Tongue (tissue), 2 donors: ENCODE measurements around the gene ANXA3. TPM values are rescaled to one million over a fixed set of nuclear protein-coding genes. Genes with fewer than 3 reads are reported as not detected.

ENCODE experiments used
- DNase-seq: peaks from one replicate; pipeline ENCODE4 v3.0.0-alpha.2; 2015
- total RNA-seq: library from RNA; depleted of rRNA; stranded (reverse); fragments of >200 nt; gene quantifications from one replicate; pipeline ENCODE4 v1.2.3, GENCODE V29; 2014

Gene ANXA3
- total RNA-seq, 1 donor from 2014 or later: 26.3 TPM

DNA sequence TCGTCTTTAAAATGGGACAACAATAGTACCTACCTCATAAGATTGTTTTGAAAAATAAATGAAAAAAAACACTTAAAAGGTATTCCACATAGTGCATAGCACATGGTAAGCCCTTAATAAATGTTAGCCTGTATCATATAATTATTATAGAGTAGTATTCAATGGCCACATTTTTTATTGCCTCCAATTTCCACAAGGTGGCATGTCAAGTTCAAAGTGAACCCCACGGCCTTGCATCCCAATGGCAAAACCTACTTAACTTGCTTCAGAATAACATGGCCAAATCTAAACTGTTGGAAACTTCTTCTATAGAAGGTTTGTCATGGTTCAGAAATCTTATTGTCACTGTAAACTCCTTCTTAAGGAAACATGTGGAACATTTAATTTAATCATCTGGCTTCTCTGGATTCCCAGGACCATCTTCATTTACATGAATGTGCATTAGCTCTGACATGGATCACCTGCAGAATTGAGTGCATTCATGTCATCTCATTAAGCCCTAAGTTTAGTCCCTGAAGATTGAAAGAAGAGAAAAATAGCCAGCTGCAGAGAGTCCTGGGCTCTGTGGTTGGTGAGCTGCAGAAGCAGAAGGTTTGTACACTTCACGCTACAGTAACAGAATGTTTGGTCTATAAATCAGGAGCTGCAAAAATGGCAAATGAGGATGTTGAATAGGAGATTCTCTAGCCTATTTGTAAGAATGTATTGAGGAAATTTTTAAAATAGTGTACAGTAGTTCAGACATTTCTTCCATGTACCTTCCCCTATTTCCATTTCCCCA, 61.0 kb downstream of the ANXA3 start:
- peak; percentile 63 for DNase-seq

DNA sequence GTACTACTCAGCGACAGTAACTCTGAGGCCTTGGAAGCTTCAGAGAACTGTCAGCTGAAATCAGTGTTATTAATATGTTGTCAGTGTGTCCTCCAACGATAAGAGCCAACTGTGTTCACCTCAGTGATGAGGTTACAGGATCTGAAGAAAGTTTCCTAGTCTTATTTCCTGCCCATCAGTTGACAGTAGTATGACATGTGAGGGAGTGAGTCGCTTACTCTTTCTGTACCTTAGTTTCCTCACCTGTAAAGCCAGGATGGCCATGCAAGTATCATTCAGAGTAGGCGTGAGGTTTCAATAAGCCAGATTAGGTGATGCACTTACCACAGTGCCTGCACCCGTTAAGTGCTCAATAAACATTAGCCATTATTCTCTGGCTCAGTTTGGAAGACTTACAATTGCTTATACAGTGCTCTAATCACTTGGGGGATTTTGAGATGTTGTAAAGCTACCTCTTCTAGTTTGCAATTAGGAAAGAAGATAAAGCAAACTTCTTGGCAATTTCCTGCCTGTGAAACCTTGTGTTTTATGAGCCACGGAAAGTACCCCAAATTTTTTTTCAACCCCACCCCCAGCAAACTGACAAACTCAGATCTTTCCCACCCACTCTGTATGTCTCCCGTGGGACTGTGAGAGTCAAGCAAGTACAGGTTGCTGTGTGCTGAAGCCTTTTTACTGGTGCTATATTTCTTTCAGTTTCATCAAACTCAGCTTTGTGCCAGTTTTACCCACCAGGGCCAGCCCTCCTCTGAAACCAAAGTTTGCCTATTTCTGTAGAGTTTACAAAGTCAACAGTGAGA, 62.2 kb downstream of the ANXA3 start:
- no peak for DNase-seq

DNA sequence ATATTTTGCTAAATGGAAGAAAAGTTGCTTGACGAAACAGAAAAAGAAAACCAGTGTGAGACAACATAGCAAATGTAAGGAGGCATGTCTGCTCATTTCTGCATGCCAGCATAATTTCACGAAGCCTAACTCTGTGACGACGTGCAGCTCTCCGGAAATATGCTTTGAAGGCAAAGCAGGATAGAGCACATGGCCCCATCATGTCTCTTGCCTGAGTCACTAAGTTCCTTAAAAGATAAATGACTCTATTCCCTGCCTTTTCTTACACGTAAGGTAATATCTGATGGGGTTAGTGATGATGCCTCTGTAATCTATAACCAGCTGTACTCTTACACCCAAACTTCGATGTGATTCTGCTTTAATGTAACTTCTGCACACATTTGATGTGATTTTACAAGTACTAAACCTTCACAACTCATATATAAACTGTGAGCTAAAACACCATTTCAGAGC, 64.5 kb downstream of the ANXA3 start:
- no peak for DNase-seq

DNA sequence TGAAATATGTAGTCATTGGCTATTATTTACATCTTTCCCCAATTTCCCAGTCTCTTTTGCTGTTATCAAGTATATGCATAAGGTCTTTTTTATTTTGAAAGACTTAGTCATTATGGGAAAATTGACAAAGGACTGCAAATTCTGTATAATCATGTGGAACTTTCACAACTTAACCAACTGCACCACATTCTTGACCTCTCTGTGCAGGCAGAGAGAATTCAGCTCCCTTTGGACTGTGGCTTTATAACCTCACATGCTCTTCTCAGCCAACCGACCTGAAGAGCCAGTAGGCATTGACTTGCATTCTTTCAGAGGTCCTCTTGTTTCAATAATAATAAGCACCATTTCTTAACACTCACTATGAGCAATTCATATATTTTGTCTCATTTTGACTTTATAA, 66.9 kb downstream of the ANXA3 start:
- DNase-seq: no peak

DNA sequence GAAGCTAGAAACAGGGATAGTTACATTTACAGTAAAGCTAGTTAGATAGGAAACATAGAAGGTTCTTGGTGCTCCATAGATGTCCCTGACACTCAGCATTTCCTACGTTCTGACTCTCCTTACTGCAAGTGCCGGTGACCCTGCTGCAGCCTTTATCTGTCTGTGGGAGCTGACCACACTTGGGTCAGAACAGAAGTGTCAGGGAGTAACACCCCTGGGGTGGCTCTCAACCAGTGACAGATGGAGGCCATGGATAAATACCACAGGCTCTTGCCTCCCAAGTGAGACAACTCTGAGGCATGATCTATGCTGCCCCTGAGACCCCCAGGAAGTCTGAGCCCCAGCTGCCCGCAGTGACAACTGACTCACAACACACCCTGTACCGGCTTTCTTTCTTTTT, 69.8 kb downstream of the ANXA3 start:
- DNase-seq: no peak

DNA sequence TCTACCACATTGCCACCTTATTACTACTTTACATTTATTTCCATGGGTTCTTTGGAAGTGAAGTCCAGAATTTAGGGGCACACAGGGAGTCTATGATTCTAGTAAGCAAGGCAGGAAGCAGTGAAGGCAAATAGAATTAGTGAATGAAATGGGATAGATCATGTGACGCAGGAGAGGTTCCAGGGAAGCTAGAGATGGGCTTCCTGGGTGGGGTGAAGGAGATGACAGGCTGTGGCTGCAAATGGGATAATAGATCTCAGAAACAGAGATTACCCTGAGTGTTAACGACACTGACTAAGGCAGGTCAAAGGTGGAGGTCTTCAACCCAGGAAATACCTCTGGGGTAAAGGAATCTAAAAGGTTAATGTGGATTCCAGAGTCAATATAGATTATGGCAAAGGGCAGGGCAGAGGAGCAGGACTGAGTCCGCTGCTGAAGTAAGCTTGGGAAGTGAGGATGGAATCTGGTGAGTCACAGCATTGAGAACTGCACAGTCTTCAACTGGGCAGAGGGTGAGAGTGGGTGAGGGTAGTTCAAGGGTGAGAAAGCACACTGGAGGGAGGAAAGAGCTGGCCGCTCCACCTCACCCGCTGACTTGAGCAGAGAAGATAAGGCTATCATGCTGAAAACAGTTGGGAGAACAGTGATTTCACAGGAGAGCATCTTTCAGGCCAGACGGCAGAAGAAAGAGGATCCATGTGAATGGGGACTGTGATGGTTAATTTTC, 70.8 kb downstream of the ANXA3 start:
- no peak for DNase-seq

DNA sequence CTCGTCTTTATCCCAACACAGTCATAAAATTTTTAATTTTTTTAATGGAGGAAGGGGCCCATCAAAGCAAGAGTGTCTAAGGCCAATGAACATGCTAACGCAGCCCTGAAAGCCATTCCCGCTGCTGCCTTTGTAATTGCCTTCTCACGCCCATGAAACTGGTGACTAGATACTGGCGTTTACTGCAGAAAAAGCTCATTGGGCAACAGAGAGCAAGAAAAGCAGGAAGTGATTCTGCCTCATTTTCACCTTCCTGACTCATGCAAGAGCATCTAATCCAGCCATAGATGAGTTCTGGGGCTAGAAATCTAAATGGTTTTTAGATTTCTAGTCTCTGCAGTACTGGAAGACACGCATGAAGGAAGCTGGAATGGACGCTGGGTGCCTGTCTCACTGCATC, 72.5 kb downstream of the ANXA3 start:
- DNase-seq: no peak

DNA sequence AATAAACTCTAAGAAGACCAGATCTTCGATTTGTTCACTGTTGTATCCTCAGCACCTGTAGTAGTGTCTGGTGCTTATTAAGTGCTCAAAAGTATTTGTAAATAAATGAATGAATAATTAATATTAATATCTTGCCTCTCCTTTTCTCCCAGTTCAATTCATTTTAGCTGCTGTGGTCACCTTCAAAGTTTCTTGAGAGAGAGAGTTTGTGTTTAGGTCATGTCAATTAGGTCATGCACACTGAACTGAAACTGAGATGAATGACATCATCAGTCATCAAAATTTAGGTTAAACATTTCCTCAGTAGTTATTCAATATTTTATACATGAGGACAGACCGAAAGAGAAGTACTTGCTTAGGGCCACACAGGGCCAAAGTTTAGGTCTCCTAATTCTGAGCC, 73.5 kb downstream of the ANXA3 start:
- DNase-seq: no peak

DNA sequence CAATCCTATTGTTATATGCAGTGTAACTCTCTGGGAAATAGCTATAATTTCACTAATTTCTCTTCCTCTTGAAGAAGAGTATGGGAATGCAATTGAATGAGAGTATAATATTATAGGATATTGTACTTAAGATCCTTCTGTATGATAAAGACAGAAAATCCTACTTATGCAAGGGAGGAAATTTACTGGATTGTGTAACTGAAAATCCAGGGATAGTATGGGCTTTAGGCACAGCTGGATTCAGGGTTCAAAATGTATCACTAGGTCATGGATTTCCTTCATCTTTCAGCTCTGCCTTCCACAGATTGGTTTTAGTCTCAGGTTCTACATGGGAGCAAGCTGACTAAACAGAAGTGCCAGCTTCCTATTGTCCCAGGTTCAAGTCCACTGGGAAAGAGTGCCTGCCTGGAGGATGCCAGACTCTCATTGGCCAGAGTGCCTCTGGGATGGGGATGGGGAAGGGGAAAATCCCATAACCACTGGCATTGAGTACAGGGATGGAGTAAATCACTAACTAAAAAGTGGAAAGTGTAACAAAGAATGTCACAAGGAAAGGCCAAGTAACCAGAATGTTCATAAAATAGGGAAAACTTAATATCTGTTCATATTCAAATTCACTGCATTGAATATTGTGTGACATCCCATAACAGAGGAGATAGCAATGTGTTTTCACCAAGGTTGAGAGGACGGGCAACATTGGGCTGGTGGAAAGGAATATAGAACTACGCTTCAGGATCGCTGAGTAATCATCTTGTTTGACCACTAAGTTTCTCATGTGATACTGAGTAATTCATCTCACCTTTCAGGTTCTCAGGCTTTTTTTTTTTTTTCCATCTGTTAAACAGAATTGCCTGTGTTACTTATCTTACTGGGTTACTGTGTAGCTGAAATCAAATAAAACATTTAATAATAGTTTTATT, 75.7 kb downstream of the ANXA3 start:
- no peak for DNase-seq

DNA sequence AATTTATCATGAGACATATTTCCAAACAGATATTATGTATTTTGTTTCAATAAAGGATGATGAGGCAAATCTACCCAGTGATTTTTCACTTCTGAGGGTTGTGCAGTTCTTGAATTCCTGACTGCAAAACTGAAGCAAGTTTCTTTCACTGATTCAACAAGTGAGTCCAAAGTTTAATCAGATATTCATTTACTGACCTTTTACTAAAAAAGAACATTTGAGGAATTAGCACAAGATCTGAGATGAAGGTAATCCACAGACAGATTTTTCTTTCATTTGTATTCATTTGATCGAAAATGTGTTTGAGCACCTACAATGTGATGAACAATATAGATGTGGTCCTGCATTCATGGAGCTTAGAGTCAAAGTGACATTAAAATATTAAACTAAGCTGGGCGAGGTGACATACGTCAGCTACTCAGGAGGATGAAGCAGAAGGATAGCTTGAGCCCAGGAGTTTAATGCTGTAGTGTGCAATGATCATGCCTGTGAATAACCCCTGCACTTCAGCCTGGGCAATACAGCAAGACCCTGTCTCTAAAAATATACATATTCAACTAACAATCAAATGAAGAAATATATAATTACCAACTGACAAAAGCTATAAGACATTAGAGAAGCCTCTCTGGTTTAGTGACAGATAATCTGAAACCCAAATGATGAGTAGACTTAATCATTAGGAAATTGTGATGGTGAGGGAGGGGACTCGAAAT, 76.6 kb downstream of the ANXA3 start:
- DNase-seq: no peak

DNA sequence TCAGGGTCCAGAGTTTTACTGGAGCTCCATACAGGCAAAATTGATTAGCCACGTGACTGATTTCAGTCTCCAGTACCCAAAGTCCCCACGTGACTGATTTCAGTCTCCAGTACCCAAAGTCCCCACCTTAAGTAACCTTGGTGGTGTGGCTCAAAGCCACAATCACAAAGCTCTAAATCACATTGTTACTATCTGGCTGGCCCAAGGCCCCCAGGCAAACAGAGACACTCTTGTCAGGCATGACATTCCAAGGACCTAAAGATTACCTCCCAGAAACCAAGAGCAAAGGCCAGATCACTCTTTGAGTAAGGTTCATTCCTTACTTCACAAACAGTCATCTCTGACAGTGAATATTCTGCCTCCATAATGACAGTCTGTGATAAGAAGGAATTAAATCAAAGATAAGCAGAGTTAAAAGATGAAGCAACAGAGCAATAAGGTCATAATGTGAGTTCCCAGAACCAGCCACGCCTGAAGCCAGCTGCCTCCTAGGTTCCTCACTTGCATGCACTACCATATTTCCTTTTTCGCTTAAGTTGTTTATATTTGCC, 78.5 kb downstream of the ANXA3 start:
- DNase-seq: no peak

DNA sequence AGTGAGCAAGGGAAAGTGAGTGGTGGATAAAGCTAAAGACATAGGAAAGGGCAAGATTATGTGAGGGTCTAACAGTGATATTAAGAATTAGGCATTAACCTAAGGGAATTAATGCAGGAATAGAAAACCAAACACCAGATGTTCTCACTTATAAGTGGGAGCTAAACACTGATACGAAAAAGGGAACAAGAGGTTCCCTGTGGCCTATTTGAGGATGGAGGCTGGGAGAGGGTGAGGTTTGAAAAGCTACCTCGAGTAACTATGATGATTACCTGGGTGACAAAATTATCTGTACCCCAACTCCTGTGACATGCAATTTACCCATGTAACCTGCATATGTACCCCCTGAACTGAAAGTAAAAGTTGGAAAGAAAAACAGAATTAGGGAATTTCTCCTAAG, 79.0 kb downstream of the ANXA3 start:
- DNase-seq: no peak

DNA sequence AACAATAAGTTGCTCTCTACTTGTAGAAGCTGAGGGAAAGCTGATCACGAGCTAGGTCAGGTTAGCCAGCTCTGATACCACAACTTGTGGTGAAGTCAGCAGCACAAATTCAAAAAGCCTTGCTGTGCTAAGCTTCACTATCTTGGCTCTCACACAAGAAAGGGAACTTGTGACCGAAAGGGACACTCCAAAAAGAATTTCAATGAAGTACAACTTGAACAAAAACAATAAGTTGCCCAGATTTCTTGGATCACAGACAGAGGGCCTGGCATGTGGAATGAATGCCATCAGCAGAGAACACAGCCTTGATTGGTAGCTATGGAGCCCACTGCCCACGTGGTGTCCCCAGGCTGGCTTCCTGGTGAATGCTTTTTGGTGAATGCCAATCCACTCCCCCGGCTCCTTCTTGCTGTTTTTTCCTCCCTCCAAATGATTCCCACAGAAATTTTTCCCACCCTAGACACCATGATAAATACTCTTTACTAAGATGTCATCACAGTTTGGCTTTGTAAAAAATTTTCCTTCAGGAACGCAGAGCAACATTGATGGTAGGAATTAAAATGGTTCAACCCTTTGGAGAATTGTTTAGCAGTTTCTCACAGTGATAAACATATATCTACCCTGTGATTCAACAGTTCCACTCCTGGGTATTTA, 82.6 kb downstream of the ANXA3 start:
- DNase-seq: no peak

DNA sequence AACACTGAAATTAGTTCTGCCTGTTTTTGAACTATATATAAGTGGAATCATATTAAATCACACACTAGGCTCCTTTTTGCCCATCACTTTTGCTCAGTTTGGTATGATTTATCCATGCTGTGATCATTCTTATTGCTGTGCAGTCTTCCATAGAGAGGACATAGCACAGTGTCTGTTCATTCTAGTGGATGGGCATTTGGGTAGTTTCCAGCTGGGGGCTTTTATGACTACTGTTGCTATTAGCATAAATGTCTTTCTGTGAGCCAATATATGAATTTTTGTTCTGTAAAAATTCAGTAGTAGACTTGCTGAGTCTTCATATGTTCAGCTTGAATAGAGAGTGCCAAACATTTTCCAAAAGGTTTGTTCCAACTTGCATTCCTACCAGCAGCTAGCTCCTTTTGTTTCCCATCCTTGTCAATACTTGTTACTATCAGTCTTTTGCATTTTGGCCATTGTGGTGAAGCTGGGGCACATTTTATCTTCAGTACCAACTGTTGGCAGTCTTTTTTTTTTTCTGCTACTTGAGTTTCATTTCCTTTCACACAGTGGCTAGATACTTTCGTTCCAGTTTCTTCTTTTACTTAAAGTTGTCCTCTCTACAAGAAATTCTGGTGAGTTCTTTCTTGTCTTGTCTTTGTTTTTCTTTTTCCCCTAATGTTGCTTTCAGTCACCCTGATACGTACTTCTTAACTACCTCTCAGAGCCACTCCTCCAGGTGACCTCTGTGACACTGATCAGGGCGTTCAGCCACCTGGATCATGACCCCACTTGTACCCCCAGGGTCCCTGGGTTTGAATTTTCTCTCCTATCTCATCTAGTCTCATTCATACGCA, 87.0 kb downstream of the ANXA3 start:
- no peak for DNase-seq

DNA sequence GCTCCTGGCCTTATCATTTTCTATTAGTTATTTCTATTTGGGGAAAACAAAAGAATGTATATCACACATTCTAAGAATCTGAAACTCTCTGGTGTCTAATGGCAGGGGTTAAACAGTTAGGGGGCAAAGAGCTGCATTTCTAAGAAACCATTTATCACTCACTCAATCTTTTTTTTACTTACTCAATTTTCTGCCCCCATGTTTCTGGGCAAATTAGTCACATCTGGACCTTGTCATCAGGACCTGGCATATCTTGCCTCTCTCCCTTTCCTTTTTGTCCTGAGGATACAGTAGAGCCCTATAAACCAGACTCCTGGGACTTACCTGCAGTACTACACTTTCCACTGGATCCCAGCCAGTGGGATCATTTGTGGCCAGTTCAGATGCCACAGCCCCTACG, 89.1 kb downstream of the ANXA3 start:
- DNase-seq: no peak

DNA sequence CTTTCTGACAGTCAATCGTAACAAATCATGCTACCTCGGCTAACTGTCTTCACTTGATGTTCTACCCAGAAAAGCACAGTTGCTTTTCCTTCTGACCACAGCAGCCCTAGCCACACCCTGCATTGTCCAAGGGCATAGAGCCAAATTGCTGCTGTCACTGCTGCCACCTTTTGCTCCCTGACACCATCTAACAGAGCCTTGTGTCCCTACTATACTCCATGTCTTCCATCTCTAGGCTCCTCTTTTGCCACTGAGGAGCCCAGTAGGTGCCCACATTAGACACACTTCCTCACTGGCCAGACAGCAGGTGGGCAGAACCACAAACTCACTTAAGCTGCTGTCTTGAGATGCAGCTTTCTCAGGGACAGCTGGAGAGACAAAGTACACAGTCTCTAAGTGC, 91.4 kb downstream of the ANXA3 start:
- DNase-seq: no peak

DNA sequence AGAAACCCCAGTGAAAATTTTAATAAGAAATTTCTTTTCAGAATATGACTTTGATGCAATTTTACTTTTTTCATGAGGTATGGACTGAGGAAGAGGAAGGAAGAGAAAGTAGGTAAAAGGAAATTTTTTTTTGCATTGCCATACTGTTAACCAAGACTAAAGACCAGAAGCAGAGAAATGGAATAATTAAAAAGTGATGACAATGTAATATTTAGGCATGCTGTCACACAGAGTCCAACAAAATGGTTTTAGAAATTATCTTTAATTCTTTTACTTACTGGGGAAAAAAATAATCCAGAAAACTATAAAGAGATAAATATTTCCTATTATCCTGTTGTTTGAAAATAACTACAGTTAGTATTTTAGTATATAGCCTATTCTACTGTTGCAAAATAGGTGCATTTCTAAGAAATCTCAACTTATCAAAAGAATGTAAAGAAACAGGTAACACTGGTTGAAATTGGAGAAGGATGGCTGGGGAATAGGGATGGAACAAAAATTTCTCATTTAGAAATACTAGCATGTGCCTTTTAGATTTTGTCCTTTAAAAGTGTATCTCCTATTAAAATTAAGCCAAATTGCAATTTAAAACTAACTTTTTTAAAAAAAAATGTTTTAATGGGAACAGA, 92.6 kb downstream of the ANXA3 start:
- no peak for DNase-seq

DNA sequence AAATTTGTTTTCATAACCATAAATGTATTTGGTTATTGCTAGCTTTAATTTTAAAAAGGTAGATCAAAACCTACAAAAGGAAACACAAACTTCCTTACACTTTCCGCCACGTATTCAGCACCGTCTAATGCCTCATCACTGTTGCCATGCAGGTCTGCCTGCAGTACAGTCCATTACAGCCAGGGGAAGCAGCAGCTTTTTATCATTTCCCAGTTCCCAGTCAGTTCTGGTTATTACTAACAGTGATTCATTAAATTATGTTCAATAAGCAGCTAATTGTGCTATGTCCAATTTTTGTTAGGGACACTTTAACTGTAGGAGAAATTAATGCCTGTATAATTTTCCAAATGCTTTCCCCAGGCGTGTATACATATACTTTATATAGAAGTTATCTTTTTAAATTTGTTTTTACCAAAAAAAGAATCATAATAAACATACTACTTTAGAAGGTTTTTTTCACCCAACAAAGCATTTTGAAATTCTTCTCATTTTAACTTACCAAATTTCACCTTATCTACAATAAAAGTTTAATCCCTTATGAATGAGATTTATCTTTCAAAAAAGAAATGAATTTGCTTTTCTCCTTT, 93.3 kb downstream of the ANXA3 start:
- DNase-seq: peak; percentile 56
